NCI-H226 (cell line): ENCODE results near the gene ARHGAP9.

Source experiments
- DNase-seq: peaks from one replicate; pipeline ENCODE4 v3.0.0-alpha.2; 2015

Gene ARHGAP9

DNA sequence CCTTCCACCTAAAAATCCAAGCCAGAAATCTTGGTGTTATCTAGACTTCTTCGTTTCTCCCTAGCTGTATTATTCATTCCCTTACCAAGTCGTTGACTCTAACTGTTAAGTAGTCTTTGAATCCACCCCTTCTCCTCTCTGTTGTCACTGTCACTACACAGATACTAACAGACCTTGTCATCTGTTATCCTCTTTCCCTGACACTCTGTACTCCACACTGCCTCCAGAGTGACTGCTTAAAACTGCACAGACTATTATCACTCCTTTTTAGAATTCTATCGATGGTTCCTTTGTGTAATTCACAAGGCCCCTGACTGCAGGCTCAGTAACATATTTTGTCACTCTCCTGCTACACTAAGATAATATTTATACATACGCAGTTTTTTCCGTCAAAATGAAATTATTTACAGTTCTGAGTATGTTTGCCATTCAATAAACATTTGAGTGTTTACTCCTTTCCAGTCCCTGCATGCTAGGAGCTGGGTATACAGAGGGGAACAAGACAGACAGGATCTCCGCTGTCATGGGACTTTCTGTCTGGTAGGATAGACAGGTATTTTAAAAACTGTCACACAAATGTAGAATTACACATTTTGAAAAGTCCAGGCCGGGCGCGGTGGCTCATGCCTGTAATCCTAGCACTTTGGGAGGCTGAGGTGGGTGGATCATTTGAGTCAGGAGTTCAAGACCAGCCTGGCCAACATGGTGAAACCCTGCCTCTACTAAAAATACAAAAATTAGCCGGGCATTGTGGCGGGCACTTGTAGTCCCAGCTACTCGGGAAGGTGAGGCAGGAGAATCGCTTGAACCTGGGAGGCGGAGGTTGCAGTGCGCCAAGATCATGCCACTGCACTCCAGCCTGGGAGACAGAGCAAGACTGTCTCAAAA is 12.0 kb upstream of the ARHGAP9 start:
- no peak for DNase-seq

DNA sequence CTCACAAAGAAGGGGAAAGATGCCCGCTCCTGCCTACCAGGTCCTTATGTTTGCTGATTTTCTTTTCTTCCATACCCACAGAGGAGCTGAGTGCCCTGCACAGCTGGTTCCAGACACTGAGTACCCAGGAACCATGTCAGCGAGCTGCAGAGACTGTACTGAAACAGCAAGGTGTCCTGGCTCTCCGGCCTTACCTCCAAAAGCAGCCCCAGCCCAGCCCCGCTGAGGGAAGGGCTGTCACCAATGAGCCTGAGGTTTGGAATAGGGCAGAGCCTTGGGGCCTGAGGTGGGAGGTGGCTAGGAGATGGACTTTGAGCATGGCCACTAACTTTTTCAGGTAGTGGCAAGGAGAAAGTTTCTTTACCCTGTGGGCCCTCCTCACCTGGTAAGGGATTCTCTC is 10.5 kb upstream of the ARHGAP9 start:
- no peak for DNase-seq

DNA sequence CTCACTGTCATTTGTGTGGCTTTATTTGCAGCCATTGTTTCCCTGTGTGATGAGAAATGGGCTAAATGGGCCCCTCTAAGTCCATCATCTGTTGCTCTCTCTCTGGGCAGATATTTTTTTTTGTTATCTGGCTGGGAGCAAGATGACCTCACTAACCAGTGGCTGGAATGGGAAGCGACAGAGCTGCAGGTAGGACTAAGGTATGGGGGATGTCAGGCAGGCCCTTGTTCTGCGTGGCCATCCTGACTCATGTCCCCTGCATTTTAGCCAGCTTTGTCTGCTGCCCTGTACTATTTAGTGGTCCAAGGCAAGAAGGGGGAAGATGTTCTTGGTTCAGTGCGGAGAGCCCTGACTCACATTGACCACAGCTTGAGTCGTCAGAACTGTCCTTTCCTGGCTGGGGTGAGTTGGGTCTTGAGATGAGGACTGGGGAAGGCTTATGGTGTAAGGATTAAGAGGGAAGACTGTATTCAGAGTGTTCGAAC is 9.5 kb upstream of the ARHGAP9 start:
- DNase-seq, result no peak

DNA sequence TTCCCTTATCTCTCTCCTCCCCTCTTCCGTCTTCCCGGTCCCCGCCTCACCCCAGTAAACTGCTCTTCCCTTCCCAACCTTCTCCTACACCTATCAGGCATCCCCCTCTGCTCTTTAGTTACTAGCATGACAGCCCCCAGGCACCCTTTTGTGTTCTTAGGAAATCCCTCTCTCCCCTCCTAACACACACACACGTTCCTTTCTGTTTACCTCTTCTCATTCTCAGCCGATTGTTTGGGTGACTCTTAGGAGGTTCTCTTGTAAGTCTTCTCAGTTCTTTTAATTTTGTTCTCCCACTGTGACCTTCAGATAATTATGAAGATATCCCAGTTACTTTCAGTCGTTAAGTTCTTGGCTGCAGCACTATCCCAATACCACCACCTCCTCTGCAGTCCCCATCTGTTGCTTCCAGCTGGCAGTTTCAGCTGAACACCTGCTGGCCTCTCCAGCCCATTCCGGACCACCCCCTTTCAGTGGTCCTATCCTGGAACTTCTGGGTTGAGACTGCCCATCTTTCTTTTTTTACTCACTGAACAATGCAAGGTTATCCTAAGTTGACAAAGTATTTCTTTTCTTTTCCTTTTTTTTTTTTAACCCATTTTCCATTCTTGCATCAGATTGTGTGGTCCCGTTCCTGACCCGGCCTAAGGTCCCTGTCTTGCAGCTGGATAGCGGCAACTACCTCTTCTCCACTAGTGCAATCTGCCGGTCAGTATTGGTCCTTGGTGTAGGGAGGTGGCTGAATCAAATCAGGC is 8.9 kb upstream of the ARHGAP9 start:
- DNase-seq, result no peak

GRCh38 chr12:57487597-57488401 is 8.1 kb upstream of the ARHGAP9 start, which contains the start of gene MARS1:
Gene MARS1, plus strand, starts transcription at chr12:57488068. Its CDS starts 23 bp downstream, at chr12:57488091.
- peak; percentile 99 for DNase-seq

DNA sequence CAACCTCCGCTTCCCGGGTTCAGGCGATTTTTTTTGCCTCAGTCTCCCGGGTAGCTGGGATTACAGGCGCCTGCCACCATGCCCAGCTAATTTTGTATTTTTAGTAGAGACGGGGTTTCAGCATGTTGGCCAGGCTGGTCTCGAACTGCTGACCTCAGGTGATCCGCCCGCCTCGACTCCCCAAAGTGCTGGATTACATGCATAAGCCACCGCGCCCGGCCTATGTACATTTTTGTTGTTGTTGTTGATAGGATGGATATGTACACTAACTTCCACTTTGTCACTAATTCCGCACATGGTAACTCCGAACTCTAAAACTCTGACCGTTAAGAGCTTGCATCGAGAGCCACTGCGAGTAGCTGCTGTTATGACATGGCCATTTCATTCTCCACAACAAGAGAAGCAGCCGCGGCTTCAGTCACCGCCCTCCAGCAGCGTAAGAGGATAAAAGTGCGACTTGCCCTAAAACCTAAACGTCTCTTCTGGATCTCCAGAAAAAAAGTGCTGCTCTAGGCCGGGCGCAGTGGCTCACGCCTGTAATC is 7.5 kb upstream of the ARHGAP9 start:
- no peak for DNase-seq

- DNase-seq, result no peak
These were observed 6.0 kb upstream of the ARHGAP9 start for GRCh38 chr12:57485695-57486094.

GRCh38 chr12:57483466-57483865 is 3.8 kb upstream of the ARHGAP9 start:
- peak; percentile 79 for DNase-seq

GRCh38 chr12:57481671-57482070 is 2.0 kb upstream of the ARHGAP9 start:
- no peak for DNase-seq

DNA sequence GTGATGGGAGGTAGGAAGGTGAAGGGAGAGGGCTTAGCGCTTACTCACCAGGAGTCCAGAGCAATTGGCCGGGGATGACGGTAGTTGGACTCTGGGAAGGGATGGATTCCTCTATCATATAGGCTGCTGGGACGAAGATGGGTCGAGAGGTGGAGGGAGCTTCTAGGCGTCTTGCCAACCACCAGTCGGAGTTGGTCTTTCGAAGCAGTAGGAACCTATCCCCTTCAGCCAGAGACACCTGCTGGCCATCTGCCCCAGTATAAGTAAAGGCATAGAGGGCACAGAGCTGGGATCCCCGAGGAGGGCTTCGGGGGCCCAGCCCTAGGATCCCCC is 657 bp downstream of the ARHGAP9 start:
- DNase-seq, result no peak

- peak; percentile 55 for DNase-seq
These were observed 1.7 kb downstream of the ARHGAP9 start for GRCh38 chr12:57477710-57478681.

DNA sequence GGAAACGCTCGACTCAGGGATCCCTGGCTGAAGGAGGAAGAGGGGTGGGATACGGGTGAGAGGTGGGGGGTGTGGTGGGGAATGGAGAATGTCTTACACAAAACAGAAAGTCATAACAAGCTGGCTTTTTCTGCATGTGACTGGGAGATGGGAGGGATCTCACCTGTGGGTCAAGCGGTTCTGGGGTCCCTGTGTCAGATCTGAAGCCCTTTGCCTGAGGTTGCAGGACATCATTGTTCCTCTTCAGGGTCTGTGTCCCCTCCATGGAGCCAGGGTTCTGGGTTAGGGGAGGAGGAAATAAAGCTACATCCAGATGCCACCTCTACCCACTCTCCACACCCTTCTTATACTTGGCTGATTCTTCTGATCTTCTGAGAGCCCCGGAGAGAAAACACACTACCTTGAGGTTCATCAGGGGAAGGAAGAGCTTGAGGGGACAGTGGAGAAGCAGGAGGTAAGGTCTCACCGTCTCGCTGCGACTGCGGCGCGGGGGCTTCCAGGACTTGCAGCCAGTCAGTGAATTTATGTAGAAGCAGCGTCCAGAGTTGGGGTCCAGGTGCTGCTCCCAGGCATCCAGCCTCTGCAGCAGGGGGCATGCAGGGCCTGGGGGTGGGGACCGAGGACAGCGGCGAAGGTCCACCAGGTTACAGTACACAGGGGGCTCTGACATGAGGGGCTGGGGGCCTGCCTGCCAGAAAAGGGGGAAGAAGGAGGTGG is 2.5 kb downstream of the ARHGAP9 start:
- no peak for DNase-seq

DNA sequence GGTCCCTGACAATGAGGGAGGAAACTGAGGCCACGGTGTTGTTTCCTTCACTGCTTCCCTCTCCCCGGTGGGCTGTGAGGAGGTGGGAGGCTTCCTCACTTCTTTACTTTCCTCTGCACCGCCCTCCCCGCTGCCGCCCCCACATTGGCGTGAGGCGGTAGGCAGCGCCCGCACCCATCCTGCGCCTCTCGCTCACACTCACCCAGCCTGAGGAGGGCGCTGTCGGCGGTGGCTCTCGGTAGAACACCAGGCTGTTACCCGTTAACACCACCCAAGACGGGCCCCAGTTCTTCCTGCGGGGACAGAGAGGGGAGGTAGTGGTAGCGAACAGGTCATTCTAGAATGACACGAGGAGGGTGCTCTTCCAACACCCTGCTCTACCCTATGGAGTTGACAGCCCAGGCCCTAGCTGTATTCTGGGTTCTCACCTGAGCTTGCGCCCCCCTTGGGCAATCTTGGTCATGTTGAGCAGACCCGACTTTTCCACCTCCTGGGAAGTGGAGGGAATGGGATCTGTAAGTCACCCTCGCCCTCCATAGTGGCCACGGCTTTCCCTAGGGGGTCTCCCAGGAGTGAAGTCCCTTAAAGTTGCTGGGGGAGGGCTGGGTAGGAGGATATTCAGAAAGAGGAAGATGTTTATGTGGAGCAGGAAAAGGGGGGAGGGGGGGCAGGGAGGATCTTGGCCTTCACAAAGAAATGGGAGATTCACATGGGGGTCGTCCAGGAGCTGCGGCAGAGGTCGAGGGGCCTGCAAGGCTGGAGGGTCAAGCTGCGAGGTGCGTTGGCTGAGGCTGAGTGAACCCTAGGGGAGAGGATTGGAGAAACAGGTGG is 3.3 kb downstream of the ARHGAP9 start:
- DNase-seq, result no peak

GRCh38 chr12:57475271-57476161 is 4.2 kb downstream of the ARHGAP9 start:
- DNase-seq, result no peak

DNA sequence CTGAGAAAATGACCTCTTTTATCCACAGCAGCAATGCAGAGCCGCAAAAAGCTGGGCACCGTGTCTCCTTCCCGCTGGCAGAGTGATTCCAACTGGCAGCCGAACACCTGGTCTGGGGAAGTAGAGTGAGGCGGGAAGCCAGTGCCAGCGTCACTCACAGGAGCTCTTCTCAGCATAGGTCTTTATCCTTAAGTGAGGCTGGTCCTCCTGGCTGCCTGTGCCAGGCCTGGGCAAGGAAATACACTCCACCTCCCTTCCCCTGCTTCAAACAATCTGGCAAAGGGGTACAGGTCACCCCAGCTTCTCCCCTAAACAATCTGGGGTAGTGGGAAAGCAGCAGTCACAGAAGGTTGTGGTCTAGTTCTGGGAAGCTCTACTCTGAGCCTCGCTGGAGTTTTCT is 4.8 kb downstream of the ARHGAP9 start:
- no peak for DNase-seq

DNA sequence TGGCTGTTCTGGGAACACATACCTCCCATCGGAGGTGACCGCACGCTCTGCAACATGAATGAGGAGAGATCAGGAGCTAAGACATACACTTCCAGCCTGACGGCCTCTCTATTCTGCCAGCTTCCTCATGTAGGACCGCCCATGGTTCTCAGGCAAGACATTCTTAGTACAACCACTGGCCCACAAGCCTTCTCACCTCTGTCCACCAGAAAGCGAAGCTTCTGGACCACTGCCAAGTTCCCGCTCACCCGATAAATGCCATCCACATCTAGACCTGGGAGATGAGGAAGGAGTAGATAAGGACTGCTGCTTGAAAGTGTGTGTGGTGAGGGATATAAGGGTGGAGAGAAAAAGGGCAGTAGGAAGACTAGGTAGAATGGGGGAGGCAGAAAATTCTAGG is 5.2 kb downstream of the ARHGAP9 start:
- no peak for DNase-seq

- no peak for DNase-seq
These were observed 5.8 kb downstream of the ARHGAP9 start for GRCh38 chr12:57473886-57474285.

- DNase-seq, result no peak
These were observed 6.3 kb downstream of the ARHGAP9 start for GRCh38 chr12:57473392-57473791.

- no peak for DNase-seq
These were observed 7.3 kb downstream of the ARHGAP9 start for GRCh38 chr12:57472391-57472790.
